HCT116 (cell line): ENCODE data around the gene CXCL5. TPM values are rescaled to one million over a fixed set of nuclear protein-coding genes. Genes with fewer than 3 reads are reported as not detected.

Experiments
- ATAC-seq: fragments of 200-7000 bp; cut with Tn5 transposase; 2 replicates; pipeline ENCODE4 v1.9.1; 2020; ENCODE audit warnings: mild to moderate bottlenecking, moderate library complexity
- BruUV-seq: library from RNA; stranded (reverse); fragments of 400-500 nt; replicated peaks from 2 replicates; lab custom pipeline; 2021; lab: Mats Ljungman, UMichigan
- CTCF ChIA-PET: fragments of 300-600 bp; sonication (Branson Sonifier 250); formaldehyde crosslinking; loops from one replicate; lab custom pipeline; 2021; ENCODE audit warnings: antibody characterized with exemption; lab: Charles Lee
- POLR2A ChIA-PET: fragments of 300-600, 350-600 bp; sonication (Branson Sonifier 250); formaldehyde crosslinking; loops from one replicate; lab custom pipeline; 2021; ENCODE audit warnings: antibody characterized with exemption; lab: Charles Lee
- RAD21 ChIA-PET, 2 experiments: fragments of 300-600 bp; sonication (Branson Sonifier 250); formaldehyde crosslinking; loops; one replicate each; lab custom pipeline; 2023; ENCODE audit warnings: low total read pairs in 2 of 2; ENCODE audit not compliant: uncharacterized antibody in 2 of 2, unreplicated experiment in 2 of 2, low non-redundant PET in 1 of 2; lab: Charles Lee
- DNase-seq: peaks from one replicate; pipeline ENCODE4 v3.0.0-alpha.2; 2010; ENCODE audit warnings: low read depth, low spot score
- H2AFZ ChIP-seq: fragments of 200-600 bp; shearing (Covaris generic), sonication (generic); 2 replicates; pipeline ENCODE4 v1.6.1; 2017; ENCODE audit warnings: low read depth, mixed run types, mixed read lengths, antibody characterized with exemption, low read length; ENCODE audit not compliant: poor library complexity, severe bottlenecking
- H3K27ac ChIP-seq: 2 replicates; pipeline ENCODE4 v1.5.1; 2012; ENCODE audit warnings: low read depth, low read length
- H3K27me3 ChIP-seq: fragments of 200-600 bp; sonication (generic); 2 replicates; pipeline ENCODE4 v1.6.1; 2016; ENCODE audit warnings: mixed run types, low read length, mixed read lengths; ENCODE audit not compliant: insufficient read depth
- H3K36me3 ChIP-seq, 2 experiments: fragments of 200-500 bp in 1 of 2; fragments of 200-600 bp in 1 of 2; sonication (Bioruptor generic) in 1 of 2; sonication (generic) in 1 of 2; 2 replicates each; pipeline versions ENCODE4 v1.5.1 to v1.6.1; 2014 to 2016; ENCODE audit warnings: low read length in 2 of 2, inconsistent platforms in 1 of 2, mixed read lengths in 1 of 2, mixed run types in 1 of 2; ENCODE audit not compliant: insufficient read depth in 2 of 2, control insufficient read depth in 1 of 2
- H3K4me1 ChIP-seq, 2 experiments: fragments of 200-600 bp in 1 of 2; sonication (generic) in 1 of 2; 2 replicates each; pipeline versions ENCODE4 v1.5.1 to v1.6.1; 2012 to 2017; ENCODE audit warnings: low read length in 2 of 2, inconsistent platforms in 1 of 2, mild to moderate bottlenecking in 1 of 2, mixed read lengths in 1 of 2, mixed run types in 1 of 2, moderate library complexity in 1 of 2; ENCODE audit not compliant: insufficient read depth in 2 of 2, control insufficient read depth in 1 of 2
- H3K4me2 ChIP-seq: fragments of 200-600 bp; sonication (generic); 2 replicates; pipeline ENCODE4 v1.6.1; 2017; ENCODE audit warnings: mixed run types, low read length, mixed read lengths
- H3K4me3 ChIP-seq, 2 experiments: fragments of 200-600 bp in 1 of 2; sonication (generic) in 1 of 2; replicated peaks in 1 of 2; 2 replicates each; pipeline ENCODE4 v1.5.1; 2011 to 2016; ENCODE audit warnings: low read length in 2 of 2, control low read depth in 1 of 2, low read depth in 1 of 2, mild to moderate bottlenecking in 1 of 2, mixed read lengths in 1 of 2, mixed run types in 1 of 2
- H3K79me2 ChIP-seq: fragments of 200-600 bp; sonication (generic); 2 replicates; pipeline ENCODE4 v1.6.1; 2017; ENCODE audit warnings: mild to moderate bottlenecking, mixed run types, low read length, moderate library complexity, mixed read lengths; ENCODE audit not compliant: insufficient read depth
- H3K9ac ChIP-seq: fragments of 200-600 bp; sonication (generic); 2 replicates; pipeline ENCODE4 v1.6.1; 2016; ENCODE audit warnings: low read length, mixed read lengths
- H3K9me2 ChIP-seq: fragments of 200-600 bp; sonication (generic), shearing (Covaris generic); 2 replicates; pipeline ENCODE4 v1.6.1; 2017; ENCODE audit warnings: mixed run types, mild to moderate bottlenecking, moderate library complexity; ENCODE audit not compliant: insufficient read depth
- H3K9me3 ChIP-seq, 2 experiments: fragments of 200-500 bp in 1 of 2; fragments of 200-600 bp in 1 of 2; sonication (Bioruptor generic) in 1 of 2; sonication (generic) in 1 of 2; 2 replicates each; pipeline ENCODE4 v1.6.1; 2014 to 2017; ENCODE audit warnings: low read length in 2 of 2, mixed read lengths in 2 of 2, inconsistent platforms in 1 of 2, low read depth in 1 of 2, mild to moderate bottlenecking in 1 of 2, mixed run types in 1 of 2, moderate library complexity in 1 of 2; ENCODE audit not compliant: control insufficient read depth in 1 of 2, insufficient read depth in 1 of 2
- H4K20me1 ChIP-seq: fragments of 200-600 bp; sonication (generic), shearing (Covaris generic); 2 replicates; pipeline ENCODE4 v1.6.1; 2017; ENCODE audit warnings: mixed run types, mild to moderate bottlenecking, moderate library complexity; ENCODE audit not compliant: insufficient read depth
- ATF3 ChIP-seq: IDR thresholded peaks from 2 replicates; pipeline ENCODE4 v1.6.1; 2012
- CBX3 ChIP-seq: IDR thresholded peaks from 2 replicates; pipeline ENCODE4 v1.6.1; 2012; ENCODE audit warnings: low read depth
- CTCF ChIP-seq, 3 experiments: fragments of 200-600 bp in 1 of 3; sonication (generic) in 1 of 3; IDR thresholded peaks in 2 of 3; conservative IDR thresholded peaks in 1 of 3; 2 replicates each; pipeline ENCODE4 v1.5.1; 2012 to 2017; ENCODE audit warnings: low read depth in 2 of 3, low read length in 2 of 3, antibody characterized with exemption in 1 of 3, borderline replicate concordance in 1 of 3, control low read depth in 1 of 3, mild to moderate bottlenecking in 1 of 3, mixed read lengths in 1 of 3, mixed run types in 1 of 3, moderate library complexity in 1 of 3; ENCODE audit not compliant: insufficient read depth in 1 of 3
- EGR1 ChIP-seq: IDR thresholded peaks from 2 replicates; pipeline ENCODE4 v1.6.1; 2012; ENCODE audit warnings: low read depth
- EZH2 ChIP-seq: fragments of 200-600 bp; sonication (generic); IDR thresholded peaks from 2 replicates; pipeline ENCODE4 v1.6.1; 2017; ENCODE audit warnings: antibody characterized with exemption, mixed run types
- EZH2phosphoT487 ChIP-seq: fragments of 200-600 bp; IDR thresholded peaks from 2 replicates; pipeline ENCODE4 v1.6.1; 2018; ENCODE audit warnings: antibody characterized with exemption, borderline replicate concordance
- FOSL1 ChIP-seq: IDR thresholded peaks from 2 replicates; pipeline ENCODE4 v1.6.1; 2012; ENCODE audit warnings: low read depth
- TCF7L2 ChIP-seq: IDR thresholded peaks from 2 replicates; pipeline ENCODE4 v1.7.0; 2011; ENCODE audit warnings: borderline replicate concordance, inconsistent platforms; ENCODE audit not compliant: insufficient read depth, insufficient read length; ENCODE audit errors: extremely low read depth
- YY1 ChIP-seq: IDR thresholded peaks from 2 replicates; pipeline ENCODE4 v1.6.1; 2011; ENCODE audit warnings: low read length, low read depth, moderate library complexity, mild to moderate bottlenecking; ENCODE audit not compliant: insufficient replicate concordance; ENCODE audit errors: extremely low read depth
- ZBTB33 ChIP-seq: IDR thresholded peaks from 2 replicates; pipeline ENCODE4 v1.6.1; 2011; ENCODE audit warnings: mild to moderate bottlenecking, low read length, moderate library complexity; ENCODE audit not compliant: insufficient replicate concordance; ENCODE audit errors: extremely low read depth
- intact Hi-C: fragments of 100-400 bp; cut with micrococcal nuclease; formaldehyde crosslinking; loops from 2 replicates; pipeline ENCODE4 v1.10.0; 2022
- total RNA-seq: library from RNA; stranded (reverse); gene quantifications from one replicate; pipeline ENCODE4 v1.2.1, GENCODE V29; 2021; ENCODE audit not compliant: unreplicated experiment
- TF ChIP-seq, protein P1 (sequence below): IDR thresholded peaks from 2 replicates; pipeline ENCODE4 v1.6.1; 2012; ENCODE audit warnings: low read depth

Gene CXCL5
- total RNA-seq, 1 experiment from 2014 or later, result not detected

DNA sequence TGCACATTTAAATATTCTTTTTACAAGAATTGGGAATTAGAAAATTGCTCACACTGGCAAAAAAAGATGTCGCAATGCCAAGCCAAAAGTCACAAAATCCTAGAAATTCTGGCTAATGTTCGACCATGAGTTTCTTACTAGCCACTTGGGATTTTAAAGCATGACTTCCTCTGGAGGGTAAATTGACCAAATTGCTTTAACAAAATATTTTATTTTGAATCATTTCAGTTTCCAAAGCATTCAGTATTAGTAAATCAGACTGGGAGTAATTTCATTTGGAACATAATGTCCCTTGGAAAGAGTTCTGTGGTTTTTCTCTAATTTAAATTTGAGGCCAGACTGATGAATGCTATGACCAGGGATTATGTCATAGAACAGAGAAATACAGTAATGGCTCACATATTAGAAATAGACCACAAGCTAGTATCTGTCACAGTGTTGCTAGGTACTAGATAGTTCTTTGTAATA lies 7.6 kb upstream of the CXCL5 start (continued):
- TF ChIP-seq EZH2phosphoT487, result no peak
- no peak for TF ChIP-seq EGR1
- no peak for TF ChIP-seq CBX3

DNA sequence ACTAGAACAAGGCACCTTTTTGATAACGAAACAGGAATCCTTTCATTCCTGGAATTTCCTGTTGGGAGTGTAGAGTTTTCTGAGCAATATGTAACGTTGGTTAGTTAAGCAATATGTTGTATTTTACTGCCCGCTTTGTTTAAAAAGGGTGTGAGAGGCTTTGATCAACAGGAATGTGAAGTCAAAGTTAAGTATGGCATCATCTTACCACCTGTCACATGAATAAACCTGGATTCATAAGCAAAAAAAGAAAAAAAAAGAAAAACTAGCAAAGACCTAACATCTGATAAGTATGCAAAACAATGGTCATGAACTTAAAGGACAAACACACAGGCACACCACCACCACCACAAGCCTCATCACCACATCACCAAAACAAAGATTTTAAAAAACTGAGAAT lies 7.1 kb upstream of the CXCL5 start:
- Histone ChIP-seq H2AFZ (no peak overlapping the region), H3K4me1 (no peaks in the 10 kb centered on the region), H3K4me2 (no peak overlapping the region), H3K9me3 (no peaks in the 10 kb centered on the region), H3K36me3 (no peaks in the 10 kb centered on the region), H3K9ac (no peak overlapping the region)
- RAD21 ChIA-PET, result no interaction called here
- no peak for ATAC-seq
- POLR2A ChIA-PET, result no interaction called here
- intact Hi-C loops, result no loop called here
- no TSS peak for BruUV-seq
- CTCF ChIA-PET, result no interaction called here
- TF ChIP-seq YY1 (no peak), ATF3 (no peak), ZBTB33 (no peak), FOSL1 (no peak), TCF7L2 (no peak), CTCF (IDR thresholded peaks at IDR 0.05 in 2 of 3, conservative IDR thresholded peaks at IDR 0.05 in 1 of 3; ENCODE audit: borderline replicate concordance in 1 of 3, insufficient read depth in 1 of 3, low read depth in 2 of 3, low read length in 2 of 3) (no peak), EZH2 (no peak)
- TF ChIP-seq, protein P1, sequence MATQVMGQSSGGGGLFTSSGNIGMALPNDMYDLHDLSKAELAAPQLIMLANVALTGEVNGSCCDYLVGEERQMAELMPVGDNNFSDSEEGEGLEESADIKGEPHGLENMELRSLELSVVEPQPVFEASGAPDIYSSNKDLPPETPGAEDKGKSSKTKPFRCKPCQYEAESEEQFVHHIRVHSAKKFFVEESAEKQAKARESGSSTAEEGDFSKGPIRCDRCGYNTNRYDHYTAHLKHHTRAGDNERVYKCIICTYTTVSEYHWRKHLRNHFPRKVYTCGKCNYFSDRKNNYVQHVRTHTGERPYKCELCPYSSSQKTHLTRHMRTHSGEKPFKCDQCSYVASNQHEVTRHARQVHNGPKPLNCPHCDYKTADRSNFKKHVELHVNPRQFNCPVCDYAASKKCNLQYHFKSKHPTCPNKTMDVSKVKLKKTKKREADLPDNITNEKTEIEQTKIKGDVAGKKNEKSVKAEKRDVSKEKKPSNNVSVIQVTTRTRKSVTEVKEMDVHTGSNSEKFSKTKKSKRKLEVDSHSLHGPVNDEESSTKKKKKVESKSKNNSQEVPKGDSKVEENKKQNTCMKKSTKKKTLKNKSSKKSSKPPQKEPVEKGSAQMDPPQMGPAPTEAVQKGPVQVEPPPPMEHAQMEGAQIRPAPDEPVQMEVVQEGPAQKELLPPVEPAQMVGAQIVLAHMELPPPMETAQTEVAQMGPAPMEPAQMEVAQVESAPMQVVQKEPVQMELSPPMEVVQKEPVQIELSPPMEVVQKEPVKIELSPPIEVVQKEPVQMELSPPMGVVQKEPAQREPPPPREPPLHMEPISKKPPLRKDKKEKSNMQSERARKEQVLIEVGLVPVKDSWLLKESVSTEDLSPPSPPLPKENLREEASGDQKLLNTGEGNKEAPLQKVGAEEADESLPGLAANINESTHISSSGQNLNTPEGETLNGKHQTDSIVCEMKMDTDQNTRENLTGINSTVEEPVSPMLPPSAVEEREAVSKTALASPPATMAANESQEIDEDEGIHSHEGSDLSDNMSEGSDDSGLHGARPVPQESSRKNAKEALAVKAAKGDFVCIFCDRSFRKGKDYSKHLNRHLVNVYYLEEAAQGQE, result no peak
- TF ChIP-seq, all 23 proteins: peak for 0
- no peaks in the 10 kb centered on the region for H3K9me2 ChIP-seq
- DNase-seq, result no peak
- H3K27me3 ChIP-seq, result no peaks in the 10 kb centered on the region
- no peaks in the 10 kb centered on the region for H4K20me1 ChIP-seq
- no peak overlapping the region for H3K27ac ChIP-seq
- H3K4me3 ChIP-seq, result no peak overlapping the region
- no peaks in the 10 kb centered on the region for H3K79me2 ChIP-seq
